ENCODE data around the gene ZNF37A.
A peak's percentile ranks its signal among the peaks of the same experiment; 100 is the strongest.
"Not testable (repeated sequence)": the region's sequence is repeated elsewhere in the genome, so short reads cannot be mapped to it uniquely, and the experiment has no call there.

The ZNF37A gene

DNA sequence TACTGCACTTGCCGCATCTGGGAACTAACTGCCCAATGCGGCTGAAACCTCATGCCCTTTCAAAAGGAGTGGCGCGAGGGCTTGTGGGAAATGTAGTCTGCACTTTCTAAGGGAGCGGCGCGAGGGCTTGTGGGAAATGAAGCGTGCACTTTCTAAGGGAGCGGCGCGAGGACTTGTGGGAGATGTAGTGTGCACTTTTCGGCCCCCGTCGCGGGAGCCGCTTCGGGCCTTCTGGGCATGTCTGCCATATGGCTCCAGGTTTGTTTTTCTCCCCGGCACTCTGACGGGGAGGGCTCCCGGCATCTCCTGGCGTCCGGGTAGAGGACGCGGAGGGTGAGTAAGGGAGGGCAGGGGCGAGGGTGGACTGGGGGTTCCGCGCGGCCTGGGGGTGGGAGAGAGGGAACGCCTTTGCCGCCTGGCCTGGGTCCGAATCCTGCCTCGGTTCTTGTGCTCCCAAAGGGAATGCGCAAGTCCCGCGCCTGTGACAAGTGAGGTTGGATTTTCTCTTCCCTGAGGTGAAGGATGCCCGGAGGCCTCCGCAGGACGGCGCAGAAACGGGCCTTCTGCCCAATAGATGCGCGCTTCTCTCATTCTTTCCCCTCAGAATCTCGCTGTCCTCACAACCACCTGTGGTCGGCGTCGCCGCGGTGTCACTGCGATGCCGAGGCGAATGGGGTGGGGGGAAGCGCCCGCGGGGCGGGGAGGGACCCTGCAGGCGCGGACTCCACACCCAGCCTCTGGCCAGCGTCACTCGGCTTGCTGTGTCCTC, at the start of gene ZNF37A:
TSS of gene ZNF37A (plus strand) at position 180 of the 769 bp plus-strand sequence. CDS start 2,281 bp downstream, outside the sequence.
- FAIRE-seq = peak; percentile 90

DNA sequence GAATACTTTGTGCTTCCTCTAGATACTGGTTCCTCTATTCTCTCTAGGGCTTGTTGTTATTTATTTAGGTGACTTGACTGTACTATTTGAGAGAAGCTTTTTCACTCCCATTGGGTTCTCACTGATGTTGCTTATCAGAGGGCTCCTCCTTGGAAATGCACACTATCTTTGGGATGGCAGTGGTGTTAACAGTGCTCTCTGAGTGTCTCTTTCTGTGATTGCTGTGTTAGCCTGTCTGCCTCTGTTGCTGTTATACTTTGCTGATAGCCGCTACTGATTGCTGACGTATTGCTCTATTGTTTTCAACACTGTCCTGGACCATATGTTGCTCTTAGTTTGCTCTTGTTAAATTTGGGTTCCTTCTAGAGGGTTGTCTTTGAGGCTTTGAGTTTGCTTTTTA, 49.0 kb upstream of the ZNF37A start:
- FAIRE-seq = no peak

DNA sequence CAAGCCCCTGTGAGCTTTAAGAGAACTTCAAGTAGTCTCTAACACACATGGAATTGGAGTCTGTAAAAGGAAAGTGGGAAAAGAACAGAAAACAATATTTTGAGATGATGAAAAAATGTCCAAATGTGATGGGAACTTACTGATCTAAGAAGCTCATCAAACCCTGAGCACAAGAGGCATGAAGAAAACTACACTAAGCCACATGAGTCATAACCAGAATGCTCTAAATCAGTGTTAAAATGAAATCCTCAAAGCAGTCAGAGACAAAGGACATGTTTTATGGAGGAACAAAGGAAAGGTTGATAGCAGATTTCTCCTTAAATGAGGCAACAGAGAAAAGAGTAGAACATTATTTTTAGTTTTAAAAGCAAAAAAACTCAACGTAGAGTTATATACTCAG, 46.5 kb upstream of the ZNF37A start:
- FAIRE-seq = no peak

DNA sequence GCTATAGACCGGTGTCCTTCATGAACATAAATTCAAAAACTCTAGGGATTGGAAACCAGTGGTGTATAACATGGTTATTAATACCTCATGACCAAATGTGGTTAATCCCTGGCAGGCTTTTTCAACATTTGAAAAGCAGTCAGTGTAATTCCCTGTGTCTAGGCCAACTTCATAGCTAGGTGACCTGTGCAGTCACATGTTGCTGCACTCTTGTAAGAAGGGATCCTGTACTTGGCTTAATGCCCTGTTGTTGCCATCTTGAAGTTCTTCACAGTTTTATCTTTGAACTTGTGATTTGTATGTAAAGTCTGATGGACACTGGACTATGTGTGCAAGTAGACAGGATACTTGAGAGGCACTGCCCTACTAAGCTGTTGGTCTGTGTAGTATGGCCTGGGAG, 43.9 kb upstream of the ZNF37A start:
- FAIRE-seq = no peak

DNA sequence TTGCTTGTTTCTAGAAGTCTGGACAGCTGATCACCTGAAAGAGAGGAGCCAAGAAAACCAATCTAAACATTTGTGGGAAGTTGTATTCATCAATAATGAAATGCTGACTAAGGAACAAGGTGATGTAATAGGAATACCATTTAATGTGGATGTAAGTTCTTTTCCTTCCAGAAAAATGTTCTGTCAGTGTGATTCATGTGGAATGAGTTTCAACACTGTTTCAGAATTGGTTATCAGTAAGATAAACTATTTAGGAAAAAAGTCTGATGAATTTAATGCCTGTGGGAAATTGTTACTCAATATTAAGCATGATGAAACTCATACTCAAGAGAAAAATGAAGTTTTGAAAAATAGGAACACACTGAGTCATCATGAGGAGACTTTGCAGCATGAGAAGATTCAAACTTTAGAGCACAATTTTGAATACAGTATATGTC, 39.8 kb upstream of the ZNF37A start:
- FAIRE-seq = no peak

DNA sequence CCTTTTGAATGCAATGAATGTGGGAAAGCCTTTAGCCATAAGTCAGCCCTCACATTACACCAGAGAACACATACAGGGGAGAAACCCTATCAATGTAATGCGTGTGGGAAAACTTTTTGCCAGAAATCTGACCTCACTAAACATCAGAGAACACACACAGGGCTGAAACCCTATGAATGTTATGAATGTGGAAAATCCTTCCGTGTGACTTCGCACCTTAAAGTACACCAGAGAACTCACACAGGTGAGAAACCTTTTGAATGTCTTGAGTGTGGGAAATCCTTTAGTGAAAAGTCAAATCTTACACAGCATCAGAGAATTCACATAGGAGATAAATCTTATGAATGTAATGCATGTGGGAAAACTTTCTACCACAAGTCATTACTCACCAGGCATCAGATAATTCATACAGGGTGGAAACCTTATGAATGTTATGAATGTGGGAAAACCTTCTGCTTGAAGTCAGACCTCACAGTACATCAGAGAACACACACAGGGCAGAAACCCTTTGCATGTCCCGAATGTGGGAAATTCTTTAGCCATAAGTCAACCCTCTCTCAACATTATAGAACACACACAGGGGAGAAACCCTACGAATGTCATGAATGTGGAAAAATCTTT, 38.8 kb upstream of the ZNF37A start:
- FAIRE-seq = not testable (repeated sequence)

DNA sequence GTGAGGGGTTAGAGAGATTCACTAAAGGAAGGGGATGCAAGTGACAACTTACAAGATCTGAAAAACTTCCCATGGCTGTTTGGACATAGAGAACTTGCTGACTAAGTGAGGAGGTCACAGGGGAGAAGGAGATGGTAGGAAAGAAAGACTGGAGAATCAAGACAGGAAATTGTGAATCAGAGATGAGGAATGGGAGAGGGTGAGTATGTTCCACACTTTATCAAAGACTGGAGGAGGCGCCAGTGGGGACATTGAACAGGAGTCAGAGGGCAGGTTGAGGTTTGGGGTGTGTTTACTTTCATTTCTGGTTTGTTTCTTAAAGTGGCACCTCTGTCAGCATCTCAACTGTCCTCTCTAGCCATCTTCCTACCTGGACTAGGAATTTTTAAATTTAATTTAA, 24.5 kb upstream of the ZNF37A start:
- FAIRE-seq = not testable (repeated sequence)

DNA sequence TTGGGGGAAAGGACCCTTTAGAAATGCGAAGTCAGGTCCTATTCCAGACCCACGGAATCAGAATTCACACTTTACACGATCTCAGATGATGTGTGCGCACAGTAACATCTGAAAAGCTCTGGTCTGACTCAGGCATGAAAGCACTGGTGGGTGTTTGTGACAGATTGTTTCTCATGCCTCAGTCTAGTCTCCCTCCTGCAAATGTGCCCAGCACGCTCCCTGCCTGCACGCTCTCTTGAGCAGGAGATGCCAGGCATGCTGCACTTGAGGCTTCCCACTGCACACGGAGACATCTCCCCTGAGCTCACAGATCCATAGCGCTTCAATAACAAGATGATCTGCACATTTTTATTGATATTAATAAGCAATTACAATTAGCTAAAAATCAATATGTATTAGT, 23.6 kb upstream of the ZNF37A start:
- FAIRE-seq = no peak

DNA sequence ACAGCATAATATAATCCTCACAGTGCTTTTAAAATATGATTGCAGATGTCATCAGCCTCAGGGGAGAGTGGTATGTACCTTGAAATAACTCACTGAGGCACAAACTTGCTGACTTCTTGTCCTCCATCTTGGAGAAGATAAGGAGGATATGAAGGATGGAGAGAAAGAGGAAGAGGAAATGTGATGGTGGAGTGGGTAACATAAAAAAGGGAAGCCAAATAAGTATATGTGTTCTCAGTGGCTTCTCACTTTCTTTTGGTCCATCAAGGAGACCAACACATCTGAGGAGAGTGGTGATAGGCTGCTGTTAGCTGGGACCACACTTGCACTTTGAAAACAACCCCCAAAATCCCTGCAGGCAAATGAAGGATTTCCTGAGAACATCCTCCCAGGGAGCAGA, 21.6 kb upstream of the ZNF37A start:
- FAIRE-seq = no peak

DNA sequence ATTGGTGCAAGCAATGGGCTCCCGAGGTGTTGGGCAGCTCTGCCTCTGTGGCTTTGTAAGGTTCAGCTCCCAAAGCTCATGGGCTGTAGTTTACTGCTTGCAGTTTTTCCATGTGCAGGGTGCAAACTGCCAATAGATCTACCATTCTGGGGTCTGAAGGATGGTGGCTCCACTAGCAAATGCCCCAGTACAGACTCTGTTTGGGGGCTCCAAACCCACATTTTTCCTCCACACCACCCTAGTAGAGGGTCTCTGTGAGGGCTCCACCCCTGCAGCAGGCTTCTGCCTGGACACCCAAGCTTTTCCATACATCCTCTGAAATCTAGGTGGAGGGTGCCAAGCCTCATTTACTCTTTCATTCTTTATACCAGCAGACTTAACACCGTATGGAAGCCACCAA, 17.4 kb upstream of the ZNF37A start:
- FAIRE-seq = no peak

DNA sequence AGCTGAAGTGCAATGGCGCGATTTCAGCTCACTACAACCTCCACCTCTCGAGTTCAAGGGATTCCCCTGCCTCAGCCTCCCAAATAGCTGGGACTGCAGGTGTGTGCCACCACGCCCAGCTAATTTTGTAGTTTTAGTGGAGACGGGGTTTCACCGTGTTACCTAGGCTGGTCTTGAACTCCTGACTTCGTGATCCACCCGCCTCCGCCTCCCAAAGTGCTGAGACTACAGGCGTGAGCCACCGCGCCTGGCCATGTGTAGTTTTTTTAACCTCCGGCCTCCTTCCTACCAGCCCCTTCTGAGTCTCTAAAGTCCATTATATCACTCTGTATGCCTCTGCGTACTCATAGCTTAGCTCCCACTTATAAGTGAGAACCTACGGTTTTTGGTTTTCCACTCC, 819 bp upstream of the ZNF37A start:
- FAIRE-seq = not testable (repeated sequence)

DNA sequence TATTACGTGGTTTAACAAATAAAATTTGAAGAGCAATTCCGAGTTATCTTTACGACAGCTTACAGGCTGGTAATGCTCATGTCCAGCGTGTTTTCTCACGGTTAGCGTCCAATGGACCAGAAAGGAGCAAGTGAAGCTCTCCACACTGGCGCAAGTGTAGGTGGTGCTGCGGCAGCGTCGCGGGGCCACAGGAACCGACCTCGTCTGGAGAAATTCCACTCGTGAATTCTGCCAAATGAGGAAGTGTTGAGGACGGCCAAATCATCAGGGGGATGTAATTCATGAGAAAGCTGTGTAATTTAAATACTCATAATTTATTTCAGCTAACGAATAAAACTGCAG, 350 bp upstream of the ZNF37A start:
- FAIRE-seq = no peak

DNA sequence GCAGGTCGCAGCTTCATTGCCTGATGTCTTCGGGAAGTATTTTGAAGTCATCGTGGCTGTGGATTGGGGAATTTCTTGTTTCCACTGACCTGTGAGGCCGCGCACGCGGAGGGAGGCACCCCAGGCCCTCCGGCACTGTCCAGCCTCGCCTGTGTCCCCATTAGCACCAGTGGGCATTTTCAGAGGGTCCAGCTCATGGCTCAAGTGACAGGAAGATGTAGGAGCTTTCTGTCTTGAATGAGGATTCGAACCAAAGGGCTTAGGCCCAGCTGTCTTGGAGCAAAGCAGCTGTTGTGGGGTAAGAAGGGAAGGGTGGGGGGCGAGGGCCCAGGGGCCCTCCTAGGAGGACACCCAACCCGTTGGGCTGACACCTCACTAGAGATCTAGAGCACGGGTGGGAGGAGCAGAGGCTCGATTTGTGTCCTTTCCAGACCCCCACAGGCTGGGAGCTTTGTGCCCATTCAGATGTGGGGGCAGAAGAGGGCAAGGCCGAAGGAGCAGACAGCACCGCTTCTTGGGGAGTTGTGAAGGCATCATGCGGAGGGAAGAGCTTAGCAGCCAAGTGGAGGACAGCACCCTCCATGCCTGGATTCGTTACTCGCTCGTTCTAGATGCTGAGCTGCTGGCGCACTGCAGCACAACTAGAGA, 914 bp downstream of the ZNF37A start:
- FAIRE-seq = no peak

DNA sequence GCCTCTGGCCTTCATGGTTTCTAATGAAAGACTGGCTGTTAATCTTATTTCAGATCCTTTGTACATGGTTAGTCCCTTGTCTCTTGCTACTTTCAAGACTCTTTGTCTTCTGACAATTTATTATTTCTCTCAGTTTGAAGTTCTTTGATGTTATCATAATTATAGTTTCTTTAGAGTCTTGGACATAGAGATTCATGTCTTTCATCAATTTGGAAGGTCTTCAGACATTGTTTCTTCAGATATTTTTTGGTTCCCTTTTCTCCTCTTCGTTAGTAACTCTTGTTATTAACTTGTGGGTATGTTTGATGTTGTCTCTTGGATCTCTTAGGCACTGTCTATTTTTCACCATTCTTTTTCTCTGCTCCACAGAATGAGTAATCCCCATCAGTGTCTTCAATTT, 8.7 kb downstream of the ZNF37A start:
- no peak for FAIRE-seq

DNA sequence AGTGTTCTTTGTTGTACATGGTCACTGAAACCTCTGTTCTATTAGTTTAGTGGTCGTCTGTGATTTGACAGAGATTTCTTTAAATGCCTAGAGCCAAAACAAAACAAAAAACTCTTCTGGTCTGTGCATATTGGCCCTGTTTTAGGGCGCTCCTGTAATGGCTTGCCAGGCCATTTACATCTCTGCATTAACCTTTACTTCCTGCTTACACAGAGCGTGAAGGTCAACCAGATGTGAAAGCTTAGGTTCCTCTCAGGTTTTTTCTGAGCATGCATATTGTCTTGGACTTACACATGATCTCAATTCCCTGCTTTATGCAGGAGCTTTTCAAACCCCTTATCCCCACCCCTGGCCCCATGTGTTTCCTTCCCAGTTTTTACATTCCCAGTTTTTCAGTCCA, 9.6 kb downstream of the ZNF37A start:
- FAIRE-seq = no peak

DNA sequence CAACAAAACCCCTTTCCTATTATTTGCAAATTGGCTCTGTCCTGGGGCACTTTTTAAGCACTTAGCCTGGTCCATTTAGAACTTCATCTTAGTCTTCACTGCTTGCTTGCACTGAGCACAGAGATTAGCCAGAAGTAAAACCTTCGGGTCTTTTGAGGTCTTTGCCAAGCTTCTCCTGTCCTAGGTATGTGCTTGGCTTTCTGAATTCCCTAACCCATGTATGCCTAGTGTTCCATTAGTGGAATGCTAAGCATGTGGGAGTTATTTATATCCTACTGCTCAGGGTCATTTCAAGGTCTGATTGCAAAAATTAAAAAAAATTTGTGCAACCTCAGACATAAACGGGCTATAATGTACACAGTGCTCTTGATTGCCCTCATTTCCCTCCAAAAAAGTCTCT, 18.0 kb downstream of the ZNF37A start:
- no peak for FAIRE-seq

DNA sequence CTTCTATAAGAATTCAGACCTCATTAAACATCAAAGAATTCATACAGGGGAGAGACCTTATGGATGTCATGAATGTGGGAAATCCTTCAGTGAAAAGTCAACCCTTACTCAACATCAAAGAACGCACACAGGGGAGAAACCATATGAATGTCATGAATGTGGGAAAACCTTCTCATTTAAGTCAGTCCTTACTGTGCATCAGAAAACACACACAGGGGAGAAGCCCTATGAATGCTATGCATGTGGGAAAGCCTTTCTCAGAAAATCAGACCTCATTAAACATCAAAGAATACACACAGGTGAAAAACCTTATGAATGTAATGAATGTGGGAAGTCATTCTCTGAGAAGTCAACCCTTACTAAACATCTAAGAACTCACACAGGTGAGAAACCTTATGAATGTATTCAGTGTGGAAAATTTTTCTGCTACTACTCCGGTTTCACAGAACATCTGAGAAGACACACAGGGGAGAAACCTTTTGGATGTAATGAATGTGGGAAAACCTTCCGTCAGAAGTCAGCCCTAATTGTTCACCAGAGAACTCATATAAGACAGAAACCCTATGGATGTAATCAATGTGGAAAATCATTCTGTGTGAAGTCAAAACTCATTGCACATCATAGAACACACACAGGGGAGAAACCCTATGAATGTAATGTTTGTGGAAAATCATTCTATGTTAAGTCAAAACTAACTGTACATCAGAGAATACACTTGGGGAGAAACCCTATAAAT, 24.1 kb downstream of the ZNF37A start:
- no peak for FAIRE-seq

DNA sequence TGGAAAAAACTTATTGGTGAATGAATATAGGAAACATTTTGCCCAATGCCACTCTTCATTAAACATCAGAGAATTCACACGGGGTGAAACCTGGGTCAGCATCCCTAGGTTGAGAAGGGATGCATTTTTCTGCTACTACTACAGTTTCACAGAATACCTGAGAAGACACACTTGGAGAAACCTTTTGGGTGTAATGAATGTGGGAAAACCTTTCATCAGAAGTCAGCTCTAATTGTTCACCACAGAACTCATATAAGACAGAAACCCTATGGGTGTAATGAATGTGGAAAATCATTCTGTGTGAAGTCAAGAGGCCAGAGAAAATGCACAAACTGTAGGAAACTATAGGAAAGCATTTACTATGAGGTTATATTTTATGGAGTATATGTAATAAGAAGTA, 24.9 kb downstream of the ZNF37A start:
- no peak for FAIRE-seq

DNA sequence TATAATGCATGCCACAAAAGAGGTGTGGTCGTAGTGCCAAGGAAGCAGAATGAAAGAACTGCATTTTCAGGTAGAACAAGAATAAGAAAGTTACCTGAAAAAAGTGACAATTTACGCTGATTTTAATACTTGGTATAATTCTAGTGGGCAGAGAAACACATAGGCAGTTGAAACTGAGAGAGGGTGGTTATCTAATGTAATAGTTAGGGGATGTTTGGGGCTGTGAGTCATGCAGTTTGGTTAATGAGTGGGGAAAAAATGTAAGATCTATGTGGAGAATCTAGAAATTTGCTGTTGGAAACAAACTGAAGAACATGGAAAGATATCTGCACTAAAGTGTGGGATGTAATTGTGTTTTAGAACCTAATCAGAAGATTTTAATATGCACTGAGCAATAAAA, 33.7 kb downstream of the ZNF37A start:
- no peak for FAIRE-seq

DNA sequence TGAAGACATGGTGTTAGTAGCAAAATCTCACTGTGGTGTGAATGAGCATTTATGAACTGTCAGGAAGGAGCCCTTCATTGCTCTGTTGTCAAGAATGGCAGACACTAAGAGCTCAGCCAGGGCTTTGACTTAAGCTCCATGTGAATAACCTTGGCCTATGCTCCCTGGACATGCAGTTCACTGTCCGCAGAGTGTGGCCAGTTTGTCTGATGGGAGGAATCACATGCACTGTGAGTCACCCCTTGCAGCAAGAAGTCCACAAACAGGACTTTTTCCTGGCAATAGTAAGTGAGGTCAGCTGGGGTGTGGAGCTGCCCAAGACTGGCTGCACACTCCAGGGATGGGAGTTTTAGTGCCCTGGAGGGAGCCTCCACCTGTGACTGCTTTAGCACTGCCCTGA, 49.5 kb downstream of the ZNF37A start:
- FAIRE-seq = no peak

DNA sequence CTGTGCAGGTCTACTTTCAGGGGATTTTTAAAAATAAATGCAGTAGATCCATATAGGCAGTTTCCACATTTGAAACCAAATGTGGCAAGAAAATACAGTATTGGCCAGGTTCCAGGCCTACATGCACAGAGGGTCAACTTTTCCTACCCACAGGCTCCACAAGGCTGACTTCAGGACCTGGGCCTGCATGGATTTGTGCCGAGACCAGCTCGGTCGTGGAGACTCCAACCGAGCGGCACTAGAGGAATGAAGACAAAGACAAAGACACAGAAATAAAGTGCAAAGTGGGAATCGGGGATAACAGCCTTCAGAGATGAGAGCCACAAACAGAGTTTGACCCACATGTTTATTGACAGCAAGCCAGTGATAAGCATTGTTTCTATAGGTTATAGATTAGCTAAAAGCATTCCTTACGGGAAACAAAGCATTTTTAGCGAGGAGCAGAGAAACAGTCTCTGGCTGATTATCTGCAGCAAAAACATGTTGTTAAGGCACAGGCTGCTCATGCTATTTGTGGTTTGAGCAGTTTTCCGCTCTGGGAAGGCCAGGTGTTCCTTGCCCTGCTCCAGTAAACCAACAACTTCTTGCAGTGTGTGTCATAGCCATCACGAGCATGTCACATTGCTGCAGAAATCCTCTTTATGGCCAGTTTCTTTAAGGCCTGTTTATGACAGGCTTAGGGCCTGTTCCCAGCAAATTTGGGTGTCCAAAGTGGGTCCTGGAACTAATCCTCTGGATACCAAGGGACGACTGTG, 52.6 kb downstream of the ZNF37A start:
- FAIRE-seq = no peak

DNA sequence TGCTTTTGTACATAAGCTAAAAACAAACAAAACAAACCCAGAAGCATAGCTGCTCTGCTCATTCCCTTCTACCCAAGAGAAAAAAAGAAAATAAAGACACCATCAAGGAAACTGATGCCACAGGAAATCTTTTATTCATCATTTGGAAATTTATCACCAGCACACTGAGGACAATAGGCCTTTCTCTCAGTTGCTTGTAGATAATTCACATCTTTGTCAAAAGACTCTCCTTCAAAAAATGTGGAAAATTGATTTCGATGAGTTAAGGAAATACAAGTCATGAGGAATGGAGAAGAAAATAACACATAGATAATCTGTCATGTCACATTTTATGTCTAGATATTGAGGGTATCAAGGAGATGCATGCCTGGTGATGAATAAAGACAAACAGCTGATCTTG, 53.5 kb downstream of the ZNF37A start:
- no peak for FAIRE-seq

Measured in TTC549 (cell line).